Liver (tissue), 3 donors: Measurements from ENCODE around the gene PSRC1.

Experiments used
- CTCF ChIP-seq: fragments of 150-350 bp; IDR thresholded peaks from 2 replicates; pipeline ENCODE4 v1.5.1; 2017; ENCODE audit warnings: improper control_type of control experiment, low read depth, low read length; ENCODE audit not compliant: missing input control
- EGR1 ChIP-seq, 2 donors: IDR thresholded peaks; 2 replicates each; pipeline ENCODE4 v1.6.1; 2016 to 2018; ENCODE audit warnings: antibody characterized with exemption in 2 of 2, low read depth in 2 of 2
- GABPA ChIP-seq, 2 donors: IDR thresholded peaks in 1 of 2; conservative IDR thresholded peaks in 1 of 2; 2 replicates each; pipeline ENCODE4 v1.6.1; 2016; ENCODE audit warnings: antibody characterized with exemption in 2 of 2, mild to moderate bottlenecking in 1 of 2, moderate library complexity in 1 of 2
- JUND ChIP-seq, 2 donors: IDR thresholded peaks; 2 replicates each; pipeline ENCODE4 v1.6.1; 2016; ENCODE audit warnings: antibody characterized with exemption in 2 of 2
- MAX ChIP-seq: IDR thresholded peaks from 2 replicates; pipeline ENCODE4 v1.6.1; 2016; ENCODE audit warnings: antibody characterized with exemption
- RAD21 ChIP-seq, 2 donors: IDR thresholded peaks; 2 replicates each; pipeline ENCODE4 v1.6.1; 2016; ENCODE audit warnings: antibody characterized with exemption in 2 of 2, mild to moderate bottlenecking in 2 of 2
- REST ChIP-seq: IDR thresholded peaks from 2 replicates; pipeline ENCODE4 v1.6.1; 2016; ENCODE audit warnings: antibody characterized with exemption, mild to moderate bottlenecking
- RXRA ChIP-seq, 2 donors: IDR thresholded peaks; 2 replicates each; pipeline ENCODE4 v1.6.1; 2017 to 2018; ENCODE audit warnings: antibody characterized with exemption in 2 of 2, mild to moderate bottlenecking in 1 of 2
- TAF1 ChIP-seq: conservative IDR thresholded peaks from 2 replicates; pipeline ENCODE4 v1.6.1; 2016; ENCODE audit warnings: antibody characterized with exemption, mild to moderate bottlenecking
- donor health status: healthy.
- donor health status: healthy.

- TF ChIP-seq RXRA (IDR thresholded peaks at IDR 0.05), result no peak
- TF ChIP-seq CTCF, result no peak
- no peak for TF ChIP-seq TAF1
- TF ChIP-seq REST, result no peak
- no peak for TF ChIP-seq GABPA (IDR thresholded peaks at IDR 0.05 in 1 of 2, conservative IDR thresholded peaks at IDR 0.05 in 1 of 2)
- no peak for TF ChIP-seq JUND (IDR thresholded peaks at IDR 0.05)
- no peak for TF ChIP-seq RAD21 (IDR thresholded peaks at IDR 0.05)
- TF ChIP-seq MAX, result no peak
- TF ChIP-seq EGR1 (IDR thresholded peaks at IDR 0.05; ENCODE audit: low read depth in 2 of 2), result no peak
Observed at GRCh38 chr1:109249654-109250401, 33.1 kb downstream of the PSRC1 start.
